Muscle of arm (tissue), 12 donors: ENCODE data around the gene SPRR2B. TPM values are rescaled to one million over a fixed set of nuclear protein-coding genes. Genes with fewer than 3 reads are reported as not detected.
"Not testable (repeated sequence)": the region's sequence is repeated elsewhere in the genome, so short reads cannot be mapped to it uniquely, and the experiment has no call there.

Experiments used
- DNase-seq: peaks from one replicate; pipeline ENCODE4 v3.0.0-alpha.2; 2013
- polyA plus RNA-seq, 12 donors: library from polyadenylated mRNA; unstranded; fragments of 120-200 nt; gene quantifications; one replicate each; pipeline ENCODE4 v1.2.1, GENCODE V29; 2013; ENCODE audit not compliant: insufficient read length in 12 of 12

Gene SPRR2B
- polyA plus RNA-seq, 12 donors, result 0.34 TPM; not detected in 11

DNA sequence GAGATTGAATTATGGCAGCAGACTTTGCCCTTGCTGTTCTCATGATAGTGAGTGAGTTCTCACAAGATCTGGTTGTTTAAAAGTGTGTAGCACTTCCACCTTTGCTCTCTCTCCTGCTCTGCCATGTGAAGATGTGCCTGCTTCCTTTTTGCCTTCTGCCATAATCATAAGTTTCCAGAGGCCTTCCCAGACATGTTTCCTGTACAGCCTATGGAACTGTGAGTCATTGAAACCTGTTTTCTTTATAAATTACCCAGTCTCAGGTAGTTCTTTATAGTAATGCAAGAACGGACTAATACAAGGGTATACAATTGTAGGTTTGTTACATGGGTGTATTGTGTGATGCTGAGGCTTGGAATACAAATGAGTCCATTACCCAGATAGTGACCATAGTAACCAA, 36.2 kb downstream of the SPRR2B start:
- no peak for DNase-seq

DNA sequence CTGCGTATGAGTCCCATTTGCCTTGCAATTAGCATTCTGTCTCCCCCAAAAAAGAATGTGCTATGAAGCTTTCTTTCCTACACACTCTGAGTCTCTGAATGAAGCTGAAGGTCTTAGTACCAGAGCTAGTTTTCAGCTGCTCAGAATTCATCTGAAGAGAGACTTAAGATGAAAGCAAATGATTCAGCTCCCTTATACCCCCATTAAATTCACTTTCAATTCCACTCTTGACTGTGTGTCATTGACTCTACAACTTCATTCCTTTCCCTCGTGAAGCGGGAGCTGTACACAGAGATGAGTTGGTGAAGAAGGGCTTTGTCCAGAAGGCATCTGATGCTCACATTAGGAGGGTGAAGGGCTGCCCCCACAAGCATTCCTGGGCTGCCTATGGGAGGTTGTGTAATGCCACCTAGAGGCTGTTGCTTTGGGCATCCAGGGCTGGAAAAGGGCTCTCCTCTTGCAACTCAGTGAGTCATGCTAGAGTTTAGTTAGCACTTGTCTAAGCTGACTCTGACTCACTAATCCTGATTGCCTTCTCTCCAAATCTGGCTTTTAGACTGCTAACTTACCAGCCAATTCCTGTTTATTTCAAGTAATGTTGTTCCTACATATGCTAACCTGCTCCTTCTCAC, 38.6 kb downstream of the SPRR2B start:
- no peak for DNase-seq

DNA sequence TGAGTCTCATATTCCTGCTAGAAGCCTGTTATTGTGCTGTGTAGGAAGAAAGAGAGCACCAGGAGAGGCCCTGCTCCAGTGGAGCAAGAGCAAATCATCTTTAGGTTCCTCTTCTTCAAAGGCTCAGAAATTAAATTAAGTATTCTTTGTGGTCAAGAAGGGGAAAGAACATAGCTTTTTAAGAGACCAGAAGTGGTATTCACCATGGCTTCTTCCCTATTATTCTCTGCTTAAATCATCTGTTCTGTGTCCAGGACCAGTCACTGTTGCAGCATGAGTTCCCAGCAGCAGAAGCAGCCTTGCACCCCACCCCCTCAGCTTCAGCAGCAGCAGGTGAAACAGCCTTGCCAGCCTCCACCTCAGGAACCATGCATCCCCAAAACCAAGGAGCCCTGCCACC, 39.3 kb downstream of the SPRR2B start:
- no peak for DNase-seq

DNA sequence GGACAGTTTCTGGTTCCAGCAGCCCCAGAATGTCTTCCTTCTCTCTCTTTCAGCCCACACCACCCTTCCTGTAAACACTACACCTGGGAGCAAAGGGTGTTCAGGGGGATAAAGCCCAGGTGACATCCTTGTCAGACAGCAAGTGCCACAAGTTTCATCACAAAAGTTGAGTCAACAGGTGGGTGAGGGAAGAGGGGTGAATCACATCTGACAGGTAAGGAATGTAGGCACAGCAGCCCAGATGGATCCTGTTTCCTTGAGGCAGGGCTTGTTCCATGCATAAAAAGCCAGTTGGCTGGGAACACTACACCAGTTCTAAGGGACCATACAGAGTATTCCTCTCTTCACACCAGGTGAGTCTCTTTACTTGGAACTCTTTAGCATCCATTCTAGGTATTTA, 40.5 kb downstream of the SPRR2B start, which contains the start of gene SPRR1B:
Gene SPRR1B (plus strand): TSS at position 309 of the 400 bp plus-strand sequence. CDS start 1,143 bp downstream, outside the sequence.
- DNase-seq, result no peak

DNA sequence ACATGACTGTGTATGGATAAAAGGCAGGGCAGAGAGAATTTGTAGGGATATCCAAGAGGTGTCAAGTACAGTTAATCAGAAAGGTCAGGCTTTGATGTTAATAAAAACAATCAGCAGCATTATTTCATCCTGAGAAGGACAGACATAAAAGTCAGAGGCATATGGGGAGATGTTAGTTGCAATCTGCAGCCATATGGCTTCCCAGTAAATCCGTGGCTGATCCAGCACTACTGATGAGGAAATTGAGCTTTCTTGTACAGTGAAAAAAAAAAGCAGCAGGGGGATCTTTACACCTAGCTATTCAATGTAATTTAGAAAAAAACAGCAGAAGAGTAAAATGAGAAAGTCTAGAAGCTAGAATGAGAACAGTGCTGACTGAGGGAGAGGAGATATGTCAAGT, 42.6 kb downstream of the SPRR2B start:
- DNase-seq, result no peak

DNA sequence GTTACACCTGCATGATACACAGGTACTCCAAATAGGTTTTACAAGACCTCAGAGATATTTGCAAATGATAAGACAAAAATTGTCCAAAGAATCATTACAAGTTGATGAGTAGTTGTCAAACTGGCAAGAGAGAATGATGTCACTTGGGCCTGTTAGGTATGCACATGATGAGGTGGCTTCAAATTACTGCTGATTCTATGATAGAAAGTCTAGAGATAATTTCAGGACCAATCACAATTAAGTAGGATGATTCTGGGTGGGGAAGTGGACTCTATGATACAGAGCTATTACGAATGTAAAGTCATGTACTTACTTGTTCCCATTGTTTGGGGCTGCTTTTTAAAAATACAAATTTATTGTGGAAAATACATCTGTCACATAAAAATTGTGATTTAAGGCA, 45.6 kb downstream of the SPRR2B start:
- DNase-seq, result no peak

DNA sequence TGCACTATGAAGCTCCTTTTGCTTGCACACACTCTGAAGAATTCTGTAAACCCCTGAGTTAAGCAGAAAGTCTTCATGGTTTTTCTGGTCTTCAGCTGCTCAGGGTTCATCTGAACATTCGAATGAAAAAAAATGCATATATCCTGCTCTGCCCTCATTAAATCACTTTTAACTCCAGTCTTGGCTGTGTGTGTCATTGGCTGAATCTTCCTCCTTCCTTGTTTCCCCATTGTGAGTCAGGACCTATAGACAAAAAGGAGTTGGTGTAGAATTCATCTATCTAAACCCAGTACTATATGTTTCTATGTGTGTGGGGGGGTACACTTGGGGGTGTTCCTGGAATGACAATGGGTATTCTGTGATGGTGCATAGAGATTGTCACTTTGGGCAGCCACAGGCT, 47.0 kb downstream of the SPRR2B start:
- DNase-seq, result no peak

DNA sequence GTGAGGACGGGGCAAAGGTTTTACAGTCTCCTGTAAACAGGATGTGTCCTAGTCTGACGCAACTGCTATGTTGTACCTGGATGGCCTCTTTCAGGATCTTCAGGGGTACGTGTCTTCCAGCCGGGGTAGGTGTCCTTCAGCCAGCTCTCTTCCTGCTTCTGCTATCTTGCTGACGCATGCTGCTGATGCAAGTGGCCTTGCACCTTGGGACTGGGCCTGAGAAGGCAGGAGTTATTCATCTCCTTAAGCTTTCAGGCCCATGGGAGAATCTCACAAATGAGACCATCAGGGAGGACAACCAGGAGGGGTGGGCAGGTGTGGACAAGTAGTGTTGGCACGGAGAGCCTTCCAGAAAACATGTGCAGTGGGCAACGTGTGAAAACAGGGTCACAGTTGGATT, 48.3 kb downstream of the SPRR2B start:
- DNase-seq, result no peak

DNA sequence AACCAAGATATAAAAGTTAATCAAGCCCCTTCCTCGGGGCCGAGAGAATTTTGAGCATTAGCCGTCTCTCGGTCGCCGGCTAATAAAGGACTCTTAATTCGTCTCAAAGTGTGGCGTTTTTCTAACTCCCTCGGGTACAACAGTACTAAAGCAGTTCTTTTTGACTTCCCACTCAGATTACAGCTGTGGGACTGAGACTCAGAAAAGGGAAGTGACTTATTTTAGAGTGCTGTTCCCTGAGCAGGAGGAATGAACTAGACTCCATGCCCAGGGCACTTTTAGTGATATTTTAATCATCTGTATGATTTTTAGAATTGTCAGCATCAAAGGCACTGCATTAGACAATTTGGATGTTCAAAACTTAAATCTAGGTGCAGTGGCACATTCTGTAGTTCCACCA, 49.1 kb downstream of the SPRR2B start:
- DNase-seq, result not testable (repeated sequence)

DNA sequence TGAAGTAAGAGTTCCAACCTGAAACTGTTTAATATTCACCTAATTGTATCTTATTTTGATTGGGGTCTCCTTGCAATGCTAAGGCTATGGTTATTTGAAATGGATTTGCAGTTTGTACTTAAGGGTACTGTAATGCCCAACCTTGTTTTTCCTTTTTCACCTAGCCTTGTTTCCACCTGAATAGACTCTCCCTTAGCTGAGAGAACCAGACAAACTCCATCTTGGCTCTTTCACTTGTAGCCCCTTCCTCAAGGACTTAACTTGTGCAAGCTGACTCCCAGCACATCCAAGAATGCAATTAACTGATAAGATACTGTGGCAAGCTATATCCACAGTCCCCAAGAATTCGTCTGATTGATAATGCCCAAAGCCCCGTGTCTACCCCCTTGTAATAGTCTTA, 49.6 kb downstream of the SPRR2B start:
- not testable (repeated sequence) for DNase-seq

Other genes starting within 250 kb of the SPRR2B start
- gene LCE1A, start 244.1 kb downstream of the SPRR2B start, polyA plus RNA-seq, result not detected
- not detected for gene LCE6A, start 228.8 kb downstream of the SPRR2B start, polyA plus RNA-seq
- gene LCE7A, start 211.6 kb downstream of the SPRR2B start, polyA plus RNA-seq, result not detected
- gene SMCP, start 193.3 kb downstream of the SPRR2B start, polyA plus RNA-seq, result not detected
- gene IVL, start 163.1 kb downstream of the SPRR2B start, polyA plus RNA-seq, result 10 to 100 TPM in 2 of 12 donors, 1 to 10 TPM in 1, under 1 TPM in 2, not detected in 7; 0.08 to 36.1 (median 1.9) TPM
- gene SPRR5, start 124.4 kb downstream of the SPRR2B start, polyA plus RNA-seq, result not detected
- not detected for gene SPRR4, start 101.0 kb downstream of the SPRR2B start, polyA plus RNA-seq
- gene SPRR1A, start 87.5 kb downstream of the SPRR2B start, polyA plus RNA-seq, result 1 to 10 TPM in 3 of 12 donors, not detected in 9; 1.5 to 3.9 (median 2.0) TPM
- gene SPRR3, start 69.9 kb downstream of the SPRR2B start, polyA plus RNA-seq, result 100 to 1,000 TPM in 1 of 12 donors, 10 to 100 TPM in 2, 1 to 10 TPM in 1, under 1 TPM in 1, not detected in 7; 0.97 to 142 (median 41.0) TPM
- gene SPRR1B, start 40.4 kb downstream of the SPRR2B start, polyA plus RNA-seq, result 10 to 100 TPM in 1 of 12 donors, 1 to 10 TPM in 2, not detected in 9; 4.0 to 32.6 (median 8.2) TPM
- gene SPRR2D, start 30.5 kb downstream of the SPRR2B start, polyA plus RNA-seq, result under 1 TPM in 1 of 12 donors, not detected in 11; 0.76 TPM
- gene SPRR2A, start 14.1 kb downstream of the SPRR2B start, polyA plus RNA-seq, result under 1 TPM in 1 of 12 donors, not detected in 11; 0.59 TPM
- gene SPRR2E, start 22.9 kb upstream of the SPRR2B start, polyA plus RNA-seq, result not detected
- under 1 TPM in 2 of 12 donors, not detected in 10; 0.32 to 0.36 TPM for gene SPRR2F, start 41.9 kb upstream of the SPRR2B start, polyA plus RNA-seq
- not detected for gene SPRR2G, start 79.3 kb upstream of the SPRR2B start, polyA plus RNA-seq
- not detected for gene LELP1, start 131.8 kb upstream of the SPRR2B start, polyA plus RNA-seq
- gene PRR9, start 146.0 kb upstream of the SPRR2B start, polyA plus RNA-seq, result not detected
- gene LORICRIN, start 188.1 kb upstream of the SPRR2B start, polyA plus RNA-seq, result not detected
- 1 to 10 TPM in 1 of 12 donors, under 1 TPM in 2, not detected in 9; 0.90 to 2.2 (median 0.94) TPM for gene PGLYRP3, start 241.3 kb upstream of the SPRR2B start, polyA plus RNA-seq